ENCODE results near the gene MTHFSD.

GRCh38 chr16:86509759-86510464 lies 45.1 kb downstream of the MTHFSD start:
- TF ChIP-seq CSDC2 (CRISPR knock-in tag; IDR thresholded peaks at IDR 0.05), result no peak
- TF ChIP-seq ZFP3 (CRISPR knock-in tag; IDR thresholded peaks at IDR 0.05), result no peak
- no peak for TF ChIP-seq PATZ1 (CRISPR knock-in tag; IDR thresholded peaks at IDR 0.05; ENCODE audit: borderline replicate concordance)
- TF ChIP-seq ZFP30 (CRISPR knock-in tag; IDR thresholded peaks at IDR 0.05), result no peak
- no peak for TF ChIP-seq ISL1 (CRISPR knock-in tag; IDR thresholded peaks at IDR 0.05)
- no peak for TF ChIP-seq TCF4 (CRISPR knock-in tag; IDR thresholded peaks at IDR 0.05; ENCODE audit: borderline replicate concordance)
- TF ChIP-seq PPARA (CRISPR knock-in tag; IDR thresholded peaks at IDR 0.05; ENCODE audit: borderline replicate concordance), result no peak
- TF ChIP-seq BACH2 (CRISPR knock-in tag; IDR thresholded peaks at IDR 0.05; ENCODE audit: borderline replicate concordance), result no peak
- no peak for TF ChIP-seq RARB (CRISPR knock-in tag; IDR thresholded peaks at IDR 0.05)
- no peak for TF ChIP-seq ZNF70 (CRISPR knock-in tag; IDR thresholded peaks at IDR 0.05)
- TF ChIP-seq ZNF8 (CRISPR knock-in tag; IDR thresholded peaks at IDR 0.05), result no peak
- no peak for TF ChIP-seq ZC3H10 (CRISPR knock-in tag; IDR thresholded peaks at IDR 0.05)
